Neural cell (in vitro differentiated cells): ENCODE results near the gene GGTLC1. TPM values are rescaled to one million over a fixed set of nuclear protein-coding genes. Genes with fewer than 3 reads are reported as not detected.

Experiments used
- H2AFZ ChIP-seq: fragments of 200-600, 300-800 bp; sonication (generic), shearing (Covaris generic); 2 replicates; pipeline ENCODE4 v1.6.0; 2014; ENCODE audit warnings: low read depth, mild to moderate bottlenecking, antibody characterized with exemption, low read length, moderate library complexity
- H3F3A ChIP-seq: fragments of 200-600 bp; shearing (Covaris generic); 2 replicates; pipeline ENCODE4 v1.6.1; 2016; ENCODE audit warnings: mild to moderate bottlenecking, moderate library complexity, mixed read lengths, antibody characterized with exemption, low read length; ENCODE audit not compliant: insufficient read depth, poor library complexity, severe bottlenecking
- H3K27ac ChIP-seq: fragments of 200-600, 300-800 bp; sonication (generic), shearing (Covaris generic); 2 replicates; pipeline ENCODE4 v1.5.1; 2014; ENCODE audit warnings: mild to moderate bottlenecking, low read length, moderate library complexity
- H3K27me3 ChIP-seq: fragments of 300-800, 200-600 bp; sonication (generic), shearing (Covaris generic); 2 replicates; pipeline ENCODE4 v1.6.0; 2014; ENCODE audit warnings: mild to moderate bottlenecking, low read depth, low read length, moderate library complexity; ENCODE audit not compliant: insufficient read depth
- H3K36me3 ChIP-seq: fragments of 300-800, 200-600 bp; sonication (generic), shearing (Covaris generic); 2 replicates; pipeline ENCODE4 v1.5.1; 2014; ENCODE audit warnings: mild to moderate bottlenecking, antibody characterized with exemption, low read length, moderate library complexity; ENCODE audit not compliant: insufficient read depth
- H3K4me2 ChIP-seq: fragments of 300-800, 200-600 bp; sonication (generic), shearing (Covaris generic); 2 replicates; pipeline ENCODE4 v1.6.0; 2014; ENCODE audit warnings: mild to moderate bottlenecking, low read length
- H3K4me3 ChIP-seq: fragments of 300-800, 200-600 bp; sonication (generic), shearing (Covaris generic); 2 replicates; pipeline ENCODE4 v1.5.1; 2014; ENCODE audit warnings: mild to moderate bottlenecking, low read length, moderate library complexity
- H3K79me2 ChIP-seq: fragments of 200-600 bp; shearing (Covaris generic); replicated peaks from 2 replicates; pipeline ENCODE4 v1.6.0; 2014; ENCODE audit warnings: mild to moderate bottlenecking, low read length, moderate library complexity; ENCODE audit not compliant: insufficient read depth
- H3K9ac ChIP-seq: fragments of 300-800, 200-600 bp; sonication (generic), shearing (Covaris generic); 2 replicates; pipeline ENCODE4 v1.6.1; 2016; ENCODE audit warnings: mild to moderate bottlenecking, low read length, mixed read lengths
- H3K9me2 ChIP-seq: fragments of 200-600 bp; shearing (Covaris generic); 2 replicates; pipeline ENCODE4 v1.6.1; 2016; ENCODE audit warnings: mild to moderate bottlenecking, low read length, mixed read lengths; ENCODE audit not compliant: insufficient read depth
- H3K9me3 ChIP-seq: fragments of 200-600, 300-800 bp; sonication (generic), shearing (Covaris generic); 2 replicates; pipeline ENCODE4 v1.6.1; 2016; ENCODE audit warnings: mild to moderate bottlenecking, mixed run types, low read length, moderate library complexity, mixed read lengths
- H4K20me1 ChIP-seq: fragments of 200-600 bp; shearing (Covaris generic); 2 replicates; pipeline ENCODE4 v1.6.1; 2016; ENCODE audit warnings: mild to moderate bottlenecking, mixed run types; ENCODE audit not compliant: insufficient read depth
- EP300 ChIP-seq: fragments of 450-650 bp; conservative IDR thresholded peaks from 2 replicates; pipeline ENCODE4 v1.6.1; 2014; ENCODE audit warnings: antibody characterized with exemption, mild to moderate bottlenecking, moderate library complexity; ENCODE audit not compliant: poor library complexity, severe bottlenecking
- EZH2 ChIP-seq: fragments of 200-600, 300-800 bp; shearing (Covaris generic), sonication (generic); IDR thresholded peaks from 2 replicates; pipeline ENCODE4 v1.6.1; 2014; ENCODE audit warnings: antibody characterized with exemption, low read length, borderline replicate concordance, mild to moderate bottlenecking; ENCODE audit not compliant: insufficient read depth, poor library complexity, severe bottlenecking
- MXI1 ChIP-seq: fragments of 450-650 bp; conservative IDR thresholded peaks from 2 replicates; pipeline ENCODE4 v1.6.1; 2014; ENCODE audit warnings: antibody characterized with exemption, mild to moderate bottlenecking; ENCODE audit not compliant: poor library complexity, severe bottlenecking
- POLR2AphosphoS5 ChIP-seq: IDR thresholded peaks from 2 replicates; pipeline ENCODE4 v1.6.1; 2012
- RAD21 ChIP-seq: fragments of 450-650 bp; conservative IDR thresholded peaks from 2 replicates; pipeline ENCODE4 v1.6.1; 2014; ENCODE audit warnings: antibody characterized with exemption, mild to moderate bottlenecking, moderate library complexity
- SMC3 ChIP-seq: fragments of 450-650 bp; conservative IDR thresholded peaks from 2 replicates; pipeline ENCODE4 v1.6.1; 2014; ENCODE audit warnings: antibody characterized with exemption, mild to moderate bottlenecking, moderate library complexity; ENCODE audit not compliant: poor library complexity
- TAF1 ChIP-seq: IDR thresholded peaks from 2 replicates; pipeline ENCODE4 v1.6.1; 2012; ENCODE audit warnings: low read depth
- polyA plus RNA-seq: library from polyadenylated mRNA; depleted of rRNA; stranded (reverse); fragments of >200 nt; gene quantifications from 2 replicates; pipeline ENCODE4 v1.2.3, GENCODE V29; 2014
- TF ChIP-seq, protein P1 (sequence below): fragments of 450-650 bp; IDR thresholded peaks from 2 replicates; pipeline ENCODE4 v1.5.1; 2014; ENCODE audit warnings: antibody characterized with exemption, mild to moderate bottlenecking, moderate library complexity; ENCODE audit not compliant: poor library complexity, severe bottlenecking
- TF ChIP-seq, protein P2 (sequence below): IDR thresholded peaks from 2 replicates; pipeline ENCODE4 v1.6.1; 2012; ENCODE audit warnings: borderline replicate concordance

Gene GGTLC1
- polyA plus RNA-seq, 1 donor from 2014 or later: not detected

DNA sequence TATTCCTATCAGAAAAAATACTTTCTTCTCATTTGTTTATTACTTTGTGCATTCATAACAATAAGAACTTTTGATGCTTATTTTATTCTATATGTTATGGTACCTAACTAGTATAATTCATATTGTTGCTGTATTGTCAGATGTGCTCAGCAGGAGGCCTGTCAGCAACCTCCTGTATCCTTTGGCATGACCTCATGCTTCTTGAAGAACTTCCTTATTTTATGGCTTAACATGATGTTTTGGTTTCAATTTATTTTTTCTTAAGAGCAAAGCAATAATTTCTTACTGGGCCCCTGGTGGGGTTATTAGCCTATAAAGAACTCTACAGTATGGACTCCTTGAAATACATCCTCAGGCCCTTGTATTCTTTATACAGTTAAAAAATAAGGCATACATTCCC, 17.3 kb downstream of the GGTLC1 start:
- no peak overlapping the region for H3K4me3 ChIP-seq

DNA sequence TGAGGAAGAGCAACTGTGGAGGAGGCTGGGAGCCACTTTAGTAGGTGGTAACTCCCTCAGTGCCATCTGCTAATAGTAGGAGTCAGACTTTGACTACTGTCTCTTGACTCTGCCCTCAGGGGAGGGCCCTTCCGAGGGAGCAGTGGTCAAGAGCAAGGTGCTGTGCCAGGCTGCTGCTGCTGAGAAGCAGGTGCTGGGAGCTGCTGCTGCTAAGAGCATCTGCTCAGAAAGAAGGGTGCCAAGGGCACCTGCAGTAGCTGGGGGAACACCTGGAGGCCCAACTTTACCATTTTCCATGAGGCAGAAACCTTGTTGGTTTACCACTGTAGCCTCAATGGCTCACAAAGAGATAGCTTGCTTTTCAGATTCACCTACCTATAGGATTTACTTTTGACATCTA, 18.5 kb downstream of the GGTLC1 start:
- no peaks in the 10 kb centered on the region for H3K27me3 ChIP-seq
- TF ChIP-seq MXI1: no peak
- TF ChIP-seq, protein P1, sequence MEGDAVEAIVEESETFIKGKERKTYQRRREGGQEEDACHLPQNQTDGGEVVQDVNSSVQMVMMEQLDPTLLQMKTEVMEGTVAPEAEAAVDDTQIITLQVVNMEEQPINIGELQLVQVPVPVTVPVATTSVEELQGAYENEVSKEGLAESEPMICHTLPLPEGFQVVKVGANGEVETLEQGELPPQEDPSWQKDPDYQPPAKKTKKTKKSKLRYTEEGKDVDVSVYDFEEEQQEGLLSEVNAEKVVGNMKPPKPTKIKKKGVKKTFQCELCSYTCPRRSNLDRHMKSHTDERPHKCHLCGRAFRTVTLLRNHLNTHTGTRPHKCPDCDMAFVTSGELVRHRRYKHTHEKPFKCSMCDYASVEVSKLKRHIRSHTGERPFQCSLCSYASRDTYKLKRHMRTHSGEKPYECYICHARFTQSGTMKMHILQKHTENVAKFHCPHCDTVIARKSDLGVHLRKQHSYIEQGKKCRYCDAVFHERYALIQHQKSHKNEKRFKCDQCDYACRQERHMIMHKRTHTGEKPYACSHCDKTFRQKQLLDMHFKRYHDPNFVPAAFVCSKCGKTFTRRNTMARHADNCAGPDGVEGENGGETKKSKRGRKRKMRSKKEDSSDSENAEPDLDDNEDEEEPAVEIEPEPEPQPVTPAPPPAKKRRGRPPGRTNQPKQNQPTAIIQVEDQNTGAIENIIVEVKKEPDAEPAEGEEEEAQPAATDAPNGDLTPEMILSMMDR: no peak
- no peak for TF ChIP-seq EP300
- TF ChIP-seq SMC3: no peak
- no peak for TF ChIP-seq POLR2AphosphoS5
- no peak for TF ChIP-seq TAF1
- TF ChIP-seq RAD21: no peak
- TF ChIP-seq, protein P2, sequence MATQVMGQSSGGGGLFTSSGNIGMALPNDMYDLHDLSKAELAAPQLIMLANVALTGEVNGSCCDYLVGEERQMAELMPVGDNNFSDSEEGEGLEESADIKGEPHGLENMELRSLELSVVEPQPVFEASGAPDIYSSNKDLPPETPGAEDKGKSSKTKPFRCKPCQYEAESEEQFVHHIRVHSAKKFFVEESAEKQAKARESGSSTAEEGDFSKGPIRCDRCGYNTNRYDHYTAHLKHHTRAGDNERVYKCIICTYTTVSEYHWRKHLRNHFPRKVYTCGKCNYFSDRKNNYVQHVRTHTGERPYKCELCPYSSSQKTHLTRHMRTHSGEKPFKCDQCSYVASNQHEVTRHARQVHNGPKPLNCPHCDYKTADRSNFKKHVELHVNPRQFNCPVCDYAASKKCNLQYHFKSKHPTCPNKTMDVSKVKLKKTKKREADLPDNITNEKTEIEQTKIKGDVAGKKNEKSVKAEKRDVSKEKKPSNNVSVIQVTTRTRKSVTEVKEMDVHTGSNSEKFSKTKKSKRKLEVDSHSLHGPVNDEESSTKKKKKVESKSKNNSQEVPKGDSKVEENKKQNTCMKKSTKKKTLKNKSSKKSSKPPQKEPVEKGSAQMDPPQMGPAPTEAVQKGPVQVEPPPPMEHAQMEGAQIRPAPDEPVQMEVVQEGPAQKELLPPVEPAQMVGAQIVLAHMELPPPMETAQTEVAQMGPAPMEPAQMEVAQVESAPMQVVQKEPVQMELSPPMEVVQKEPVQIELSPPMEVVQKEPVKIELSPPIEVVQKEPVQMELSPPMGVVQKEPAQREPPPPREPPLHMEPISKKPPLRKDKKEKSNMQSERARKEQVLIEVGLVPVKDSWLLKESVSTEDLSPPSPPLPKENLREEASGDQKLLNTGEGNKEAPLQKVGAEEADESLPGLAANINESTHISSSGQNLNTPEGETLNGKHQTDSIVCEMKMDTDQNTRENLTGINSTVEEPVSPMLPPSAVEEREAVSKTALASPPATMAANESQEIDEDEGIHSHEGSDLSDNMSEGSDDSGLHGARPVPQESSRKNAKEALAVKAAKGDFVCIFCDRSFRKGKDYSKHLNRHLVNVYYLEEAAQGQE: no peak
- TF ChIP-seq EZH2: no peak
- no peak overlapping the region for H3K27ac ChIP-seq
- H3F3A ChIP-seq: no peaks in the 10 kb centered on the region
- no peaks in the 10 kb centered on the region for H3K9me3 ChIP-seq
- H4K20me1 ChIP-seq: no peaks in the 10 kb centered on the region
- no peak overlapping the region for H3K4me3 ChIP-seq
- no peak overlapping the region for H3K4me2 ChIP-seq
- no peaks in the 10 kb centered on the region for H3K79me2 ChIP-seq
- no peak overlapping the region for H3K9ac ChIP-seq
- H3K36me3 ChIP-seq: no peaks in the 10 kb centered on the region
- H2AFZ ChIP-seq: no peak overlapping the region
- H3K9me2 ChIP-seq: no peaks in the 10 kb centered on the region

More for the DNA sequence above, 17.3 kb downstream of the GGTLC1 start:
- H3K27ac ChIP-seq: no peak overlapping the region
- TF ChIP-seq TAF1 (no peak), SMC3 (no peak), RAD21 (no peak), POLR2AphosphoS5 (no peak), EP300 (no peak), EZH2 (no peak), MXI1 (no peak)
- TF ChIP-seq, protein P1: no peak
- TF ChIP-seq, protein P2: no peak
- no peak overlapping the region for H3K9ac ChIP-seq
- H2AFZ ChIP-seq: no peak overlapping the region
- no peaks in the 10 kb centered on the region for H3F3A ChIP-seq
- H3K9me2 ChIP-seq: no peaks in the 10 kb centered on the region
- no peak overlapping the region for H3K4me2 ChIP-seq
- H4K20me1 ChIP-seq: no peaks in the 10 kb centered on the region
- H3K36me3 ChIP-seq: no peaks in the 10 kb centered on the region
- H3K9me3 ChIP-seq: no peaks in the 10 kb centered on the region
- no peaks in the 10 kb centered on the region for H3K79me2 ChIP-seq
- H3K27me3 ChIP-seq: no peaks in the 10 kb centered on the region
